Femur (tissue), 1 donor: ENCODE results near the gene PLVAP.

Experiments used
- DNase-seq: peaks from one replicate; pipeline ENCODE4 v3.0.0-alpha.2; 2017

The PLVAP gene

GRCh38 chr19:17357078-17357666 lies 20.0 kb downstream of the PLVAP start:
- DNase-seq, result no peak

DNA sequence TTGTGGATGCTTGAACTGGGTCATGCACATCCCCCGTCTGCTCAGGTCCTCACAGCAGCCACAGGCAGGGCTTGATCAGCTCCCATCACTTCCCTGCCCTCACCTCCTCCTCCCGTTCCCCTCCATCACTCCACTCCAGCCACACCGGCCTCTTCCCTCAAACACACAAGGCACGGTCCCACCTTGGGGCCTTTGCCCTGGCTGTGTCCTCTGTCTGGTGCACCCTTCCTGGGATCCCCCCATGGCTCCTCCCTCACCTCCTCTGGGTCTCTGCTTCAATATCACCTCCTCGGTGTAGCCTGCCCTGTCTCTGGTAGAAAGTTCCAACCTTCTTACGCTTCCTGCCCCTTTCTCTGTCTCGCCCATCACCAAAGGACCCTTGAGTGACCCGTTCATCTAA lies 23.8 kb downstream of the PLVAP start:
- no peak for DNase-seq

- DNase-seq, result no peak
Measured at GRCh38 chr19:17352608-17353280, 24.4 kb downstream of the PLVAP start.

- DNase-seq, result no peak
Measured at GRCh38 chr19:17351815-17352435, 25.2 kb downstream of the PLVAP start.

- DNase-seq, result peak; percentile 83
Measured at GRCh38 chr19:17348700-17349099, 28.4 kb downstream of the PLVAP start.

DNA sequence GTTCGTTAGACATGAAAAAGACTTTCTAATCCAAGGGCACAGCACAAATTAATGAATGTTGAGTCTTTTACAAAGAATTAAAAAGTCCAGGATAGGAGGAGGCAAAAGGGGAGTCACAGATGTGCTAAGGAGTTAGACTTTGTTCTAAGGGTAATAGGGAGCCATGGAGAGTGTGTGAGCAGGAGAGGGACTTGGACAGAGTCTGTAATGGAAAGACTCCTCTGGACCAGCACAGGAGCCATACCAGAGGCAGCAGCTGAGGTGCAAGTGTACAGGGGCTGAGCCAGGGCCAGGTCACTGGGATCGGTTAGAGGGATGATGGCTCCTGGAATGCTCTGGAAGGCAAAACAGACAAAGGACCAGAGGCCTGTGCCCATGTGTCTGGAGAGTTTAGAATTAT lies 29.3 kb downstream of the PLVAP start:
- DNase-seq, result no peak

- peak; percentile 72 for DNase-seq
Measured at GRCh38 chr19:17347361-17347760, 29.8 kb downstream of the PLVAP start.

- DNase-seq, result peak; percentile 79
Measured at GRCh38 chr19:17346109-17346671, 31.0 kb downstream of the PLVAP start.

DNA sequence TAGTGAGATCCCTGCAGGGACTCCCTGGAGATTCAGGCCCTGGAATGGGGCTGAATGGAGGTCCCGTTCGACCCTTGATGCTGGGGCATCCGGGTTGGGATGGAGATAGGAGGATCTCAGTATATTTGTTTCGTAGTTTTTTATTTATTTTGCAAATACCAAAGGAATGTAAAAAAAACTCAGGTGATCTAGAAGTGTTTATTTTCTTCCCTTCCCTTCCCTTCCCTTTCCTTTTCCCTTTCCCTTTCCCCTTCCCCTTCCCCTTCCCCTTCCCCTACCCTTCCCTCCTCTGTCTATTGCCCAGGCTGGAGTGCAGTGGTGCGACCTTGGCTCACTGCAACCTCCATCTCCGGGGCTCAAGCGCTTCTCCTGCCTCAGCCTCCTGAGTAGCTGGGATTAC lies 35.3 kb downstream of the PLVAP start:
- no peak for DNase-seq

DNA sequence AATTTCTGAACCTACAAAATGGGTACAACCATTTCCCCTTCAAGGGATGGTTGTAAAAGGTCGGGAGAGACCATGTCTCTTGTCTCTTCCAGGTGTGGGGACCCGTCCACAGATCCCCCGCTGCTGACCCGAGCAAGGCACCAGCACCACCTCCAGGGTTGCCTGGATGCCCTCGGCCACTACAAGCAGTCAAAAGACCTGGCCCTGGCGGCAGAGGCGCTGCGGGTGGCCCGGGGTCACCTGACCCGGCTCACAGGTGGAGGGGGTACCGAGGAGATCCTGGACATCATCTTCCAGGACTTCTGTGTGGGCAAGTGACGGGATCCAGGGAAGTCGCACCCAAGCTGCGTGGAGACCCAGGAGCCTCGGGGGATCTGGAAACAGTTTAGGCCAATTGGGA lies 35.8 kb downstream of the PLVAP start:
- DNase-seq, result no peak

DNA sequence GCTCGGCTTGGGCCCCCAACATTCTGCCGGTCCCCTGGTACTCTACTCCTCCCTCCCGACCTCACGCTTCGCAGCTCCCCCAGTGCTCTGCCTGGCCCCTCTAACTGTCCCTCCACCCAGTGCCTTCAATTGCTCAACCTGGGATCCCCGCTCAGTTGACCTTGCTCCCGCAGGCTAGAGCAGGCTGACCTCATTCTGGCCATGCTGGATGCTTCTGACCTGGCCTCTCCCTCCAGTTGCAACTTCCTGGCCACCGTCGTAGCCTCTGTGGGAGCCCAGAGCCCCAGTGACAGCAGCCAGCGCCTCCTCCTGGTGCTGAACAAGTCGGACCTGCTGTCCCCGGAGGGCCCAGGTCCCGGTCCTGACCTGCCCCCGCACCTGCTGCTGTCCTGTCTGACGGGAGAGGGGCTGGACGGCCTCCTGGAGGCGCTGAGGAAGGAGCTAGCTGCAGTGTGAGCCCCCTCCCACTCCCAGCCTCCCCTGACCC lies 36.2 kb downstream of the PLVAP start:
- DNase-seq, result no peak

DNA sequence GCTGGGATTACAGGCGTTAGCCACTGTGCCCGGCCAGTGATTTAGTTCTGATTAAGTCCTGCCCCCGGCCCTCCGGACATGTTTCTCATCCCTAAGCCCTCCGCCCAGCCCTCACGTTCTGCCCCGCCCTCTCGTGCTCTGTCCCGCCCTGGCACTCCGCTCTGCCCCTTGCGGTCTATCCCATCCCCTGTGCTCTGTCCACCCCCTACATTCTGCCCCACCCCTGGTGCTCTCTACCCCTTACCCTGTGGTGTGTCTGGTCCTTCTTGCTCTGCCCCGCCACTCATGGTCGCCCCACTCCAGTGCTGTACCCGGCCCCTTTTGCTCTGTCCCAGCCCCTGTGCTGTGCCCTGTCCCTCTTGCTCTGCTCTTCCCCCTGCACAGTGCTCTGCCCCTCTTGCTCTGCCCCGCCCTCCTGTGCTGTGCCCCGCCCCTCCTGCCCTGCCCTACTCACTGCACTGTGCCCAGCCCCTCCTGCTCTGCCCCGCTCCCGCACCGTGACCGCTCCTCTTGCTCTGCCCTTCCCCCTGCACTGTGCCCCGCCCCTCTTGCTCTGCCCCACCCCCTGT lies 36.8 kb downstream of the PLVAP start:
- peak; percentile 45 for DNase-seq

DNA sequence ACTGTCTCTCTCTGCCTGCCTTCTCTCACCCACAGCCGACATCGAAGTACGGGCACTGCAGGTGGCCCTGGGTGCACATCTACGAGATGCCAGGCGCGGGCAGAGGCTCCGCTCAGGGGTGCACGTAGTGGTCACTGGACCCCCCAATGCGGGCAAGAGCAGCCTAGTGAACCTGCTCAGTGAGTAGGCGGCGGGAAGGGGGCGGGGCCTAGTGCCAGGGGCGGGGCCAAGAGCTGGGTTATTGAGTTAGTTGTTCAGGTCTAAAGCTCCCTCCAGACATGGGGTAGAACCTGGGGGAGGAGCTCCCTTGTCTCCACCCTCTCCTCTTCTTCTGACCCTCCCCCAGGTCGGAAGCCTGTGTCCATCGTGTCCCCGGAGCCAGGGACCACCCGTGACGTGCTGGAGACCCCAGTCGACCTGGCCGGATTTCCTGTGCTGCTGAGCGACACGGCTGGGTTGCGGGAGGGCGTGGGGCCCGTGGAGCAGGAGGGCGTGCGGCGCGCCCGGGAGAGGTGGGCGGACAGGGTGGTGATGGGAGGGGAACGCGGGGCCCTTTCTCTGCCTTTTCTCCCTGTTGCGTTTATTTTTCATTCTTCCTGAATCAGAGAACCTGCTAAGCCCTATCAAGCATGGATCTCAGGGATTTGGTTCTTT lies 37.9 kb downstream of the PLVAP start:
- DNase-seq, result peak; percentile 40

GRCh38 chr19:17338433-17339078 lies 38.6 kb downstream of the PLVAP start:
- DNase-seq, result peak; percentile 48

- DNase-seq, result peak; percentile 36
Measured at GRCh38 chr19:17337675-17338432, 39.3 kb downstream of the PLVAP start.

DNA sequence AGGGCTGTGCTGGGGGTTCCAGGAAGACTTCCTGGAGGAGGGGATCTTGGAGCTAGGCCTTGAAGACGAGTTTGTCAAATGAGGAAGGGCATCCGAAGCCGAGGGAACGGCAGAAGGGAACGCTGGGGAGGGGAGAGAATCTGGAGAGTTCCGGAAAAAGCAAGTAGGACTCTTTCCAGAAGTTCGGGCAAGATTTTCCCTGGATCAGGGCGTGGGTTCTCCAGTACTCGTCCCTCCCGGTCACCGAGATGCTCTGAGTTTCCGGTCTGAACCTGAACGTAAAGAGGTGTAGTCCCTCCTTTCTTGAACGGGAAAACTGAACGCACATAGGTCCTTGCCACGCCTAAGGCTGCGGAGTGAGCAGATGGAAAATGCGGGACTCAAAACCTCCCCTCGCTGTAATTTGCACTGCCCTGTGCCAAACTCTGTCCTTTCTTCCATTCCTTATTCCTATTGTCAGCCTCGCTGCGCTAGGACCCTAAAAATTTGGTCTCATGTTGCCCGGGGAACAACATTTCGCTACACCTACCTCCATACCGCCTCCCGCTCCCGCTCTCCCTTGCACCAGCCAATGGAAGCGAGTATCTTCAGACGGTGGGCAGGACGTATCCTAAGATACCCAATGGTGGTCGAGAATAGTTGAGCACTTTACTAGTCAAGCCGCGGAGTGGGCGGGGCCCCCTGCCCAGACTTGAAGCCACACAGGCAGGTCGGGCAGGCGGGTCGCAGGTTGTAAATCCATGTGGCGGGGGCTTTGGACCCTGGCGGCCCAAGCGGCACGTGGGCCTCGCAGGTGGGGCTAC lies 40.1 kb downstream of the PLVAP start, which contains the start of gene GTPBP3:
Gene GTPBP3 (plus strand): TSS at position 682 of the 803 bp plus-strand sequence. CDS start 59 bp downstream, at position 741.
- DNase-seq, result peak; percentile 98

- no peak for DNase-seq
Measured at GRCh38 chr19:17335575-17335974, 41.6 kb downstream of the PLVAP start.

DNA sequence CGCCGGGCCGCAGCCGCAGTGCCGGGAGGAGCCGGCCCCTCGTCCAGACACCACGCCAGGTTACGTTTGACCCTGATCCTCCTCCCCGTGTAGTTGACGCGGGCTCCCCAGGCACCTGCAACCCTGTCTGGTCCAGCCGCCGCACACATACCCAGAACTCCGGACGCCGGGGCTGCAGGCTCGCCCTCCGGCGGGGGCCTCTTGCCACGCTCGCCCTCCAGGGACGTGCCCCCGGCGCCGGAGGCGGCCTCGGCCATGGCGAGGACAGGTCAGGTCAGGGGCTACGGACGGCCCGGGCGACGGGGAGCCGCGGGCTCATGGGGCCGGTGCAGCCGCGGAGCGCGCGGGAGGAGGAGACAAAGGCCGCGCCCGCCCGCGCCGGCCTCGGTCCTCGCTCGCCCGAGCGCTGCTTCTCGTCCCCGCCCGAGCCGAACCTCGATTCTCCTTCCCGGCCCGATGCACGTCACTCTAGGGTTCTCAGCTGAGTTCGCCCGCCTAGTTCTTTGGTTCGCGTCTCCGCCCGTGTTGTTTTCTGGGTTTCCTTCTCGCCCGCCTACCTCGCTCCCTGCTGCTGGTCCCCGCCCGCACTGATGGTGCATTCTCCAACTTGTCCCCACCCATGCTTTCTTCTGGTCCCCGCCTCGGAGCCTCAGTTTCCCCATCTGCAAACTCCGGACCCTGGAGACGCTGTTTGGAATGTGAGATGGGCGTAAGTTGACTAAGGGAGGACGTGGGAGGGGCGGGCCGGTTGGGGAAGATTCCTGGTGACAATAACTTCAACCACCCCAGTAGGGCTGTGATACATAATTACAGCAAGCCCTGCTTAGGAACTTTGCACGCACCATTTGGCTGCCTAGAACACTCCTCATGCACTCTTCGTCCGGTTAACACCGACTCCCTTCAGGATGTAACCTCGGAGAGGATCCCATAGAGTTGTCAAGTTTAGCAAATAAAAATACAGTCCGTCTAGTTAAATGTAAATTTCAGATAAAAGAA lies 42.4 kb downstream of the PLVAP start, which contains the start of gene ANO8:
Gene ANO8 (minus strand): TSS at position 442 of the 996 bp plus-strand sequence. CDS start 185 bp downstream, at position 257.
- DNase-seq, result peak; percentile 97
